ENCODE results near the gene TMEM125. TPM values are rescaled to one million over a fixed set of nuclear protein-coding genes. Genes with fewer than 3 reads are reported as not detected.

Gene TMEM125
- total and polyA plus RNA-seq, 9 of the 15 experiments (the other 6 are each of a cell fraction or from before 2014, with no cell fraction given) = 0.07 to 0.08 TPM; not detected in 7

GRCh38 chr1:43300378-43301094 lies 30.8 kb downstream of the TMEM125 start, which contains the start of gene TIE1:
TIE1 (plus strand) TSS chr1:43300982; CDS start chr1:43301072, 90 bp downstream.
- ATAC-seq (no peak), FAIRE-seq (no peak), DNase-seq (ENCODE audit: extremely low read depth in 1 of 4, low spot score in 3 of 4) (no peak)
- Histone ChIP-seq H3K4me2 (ENCODE audit: insufficient read depth, low read length) (no peak within 1 kb of the TSS), H3K9ac (ENCODE audit: insufficient read depth in 1 of 2, low read depth in 2 of 2, low read length in 2 of 2) (peak within 1 kb of the TSS in 1 of 2 experiments; percentile 7; a peak in 1 of 4 replicates), H3K4me3 (no peak within 1 kb of the TSS), H3K9me3 (replicated peaks; ENCODE audit: control insufficient read depth, insufficient read depth, low read depth, low read length) (no peaks in the 10 kb centered on the region), H4K20me1 (replicated peaks; ENCODE audit: control insufficient read depth, insufficient read depth, low read length) (peaks cover 4% of the 10 kb centered on the region; the same call in 1 of the 2 replicates), H3K36me3 (ENCODE audit: control insufficient read depth, insufficient read depth, low read length) (no peaks in the 10 kb centered on the region), H2AFZ (ENCODE audit: low read depth, low read length) (no peak within 1 kb of the TSS), H3K9me1 (ENCODE audit: control insufficient read depth, insufficient read depth, low read length) (no peaks in the 10 kb centered on the region), H3K79me2 (ENCODE audit: control insufficient read depth, insufficient read depth, low read length) (no peaks in the 10 kb centered on the region), H3K27me3 (ENCODE audit: control insufficient read depth in 2 of 2, insufficient read depth in 2 of 2, low read length in 2 of 2) (peaks cover 21 to 48% of the 10 kb centered on the region in 2 experiments), H3K27ac (ENCODE audit: extremely low read depth, low read depth, low read length) (no peak within 1 kb of the TSS), H3K4me1 (replicated peaks in 1 of 2; ENCODE audit: control insufficient read depth in 2 of 2, insufficient read depth in 2 of 2, low read length in 2 of 2) (peaks cover 4 to 10% of the 10 kb centered on the region in 2 experiments; a peak in 4 of 5 replicates)
- POLR2A ChIA-PET = no interaction called here
- in situ Hi-C loops (cut with MboI) = no loop called here
- BruUV-seq (replicated peaks) = no TSS peak
- 14% methylated on average over 10 of the region's 10 CpGs for WGBS (ENCODE audit: insufficient coverage, low coverage, missing lambda C conversion rate)
- intact Hi-C loops (cut with micrococcal nuclease) = no loop called here
- CTCF ChIA-PET (ENCODE audit: low intra/inter-chr PET ratio) = no interaction called here
- TF ChIP-seq SMAD4 (CRISPR knock-in tag; conservative IDR thresholded peaks at IDR 0.05) (no peak), NR0B1 (IDR thresholded peaks at IDR 0.05; ENCODE audit: partially characterized antibody) (no peak), SP2 (IDR thresholded peaks at IDR 0.05; ENCODE audit: extremely low read depth, low read depth, low read length, poor library complexity, severe bottlenecking) (no peak), RBBP5 (IDR thresholded peaks at IDR 0.05; ENCODE audit: borderline replicate concordance, insufficient read depth, low read length, poor library complexity, severe bottlenecking) (no peak), DEAF1 (CRISPR knock-in tag; IDR thresholded peaks at IDR 0.05) (no peak), MYC (IDR thresholded peaks at IDR 0.05; ENCODE audit: low read depth, low read length) (no peak), MYC (CRISPR knock-in tag; IDR thresholded peaks at IDR 0.05; ENCODE audit: borderline replicate concordance, low read depth) (no peak), ID3 (CRISPR knock-in tag; IDR thresholded peaks at IDR 0.05) (no peak), ID3 (tag; IDR thresholded peaks at IDR 0.05) (no peak), UBTF (IDR thresholded peaks at IDR 0.05; ENCODE audit: borderline replicate concordance in 1 of 2, low read depth in 2 of 2, low read length in 2 of 2) (no peak), CCNT2 (IDR thresholded peaks at IDR 0.05; ENCODE audit: borderline replicate concordance, extremely low read depth, insufficient read length, low read depth, low read length) (no peak), PTRF (tag; IDR thresholded peaks at IDR 0.05) (no peak), TAF1 (IDR thresholded peaks at IDR 0.05; ENCODE audit: control insufficient read depth, extremely low read depth, insufficient read depth, low read length, severe bottlenecking) (no peak), ZNF830 (CRISPR knock-in tag; IDR thresholded peaks at IDR 0.05) (no peak), SMAD1 (IDR thresholded peaks at IDR 0.05; ENCODE audit: low read depth, low read length, partially characterized antibody) (no peak)
